Kidney (tissue), 14 donors: ENCODE data around the gene THSD4. TPM values are rescaled to one million over a fixed set of nuclear protein-coding genes. Genes with fewer than 3 reads are reported as not detected.

Source experiments
- DNase-seq, 5 donors: peaks; one replicate each; pipeline ENCODE4 v3.0.0-alpha.2; 2013 to 2020
- FAIRE-seq: peaks from 2 replicates; lab custom pipeline; 2012; peaks lifted over from hg19 to GRCh38; lab: Jason Lieb, UNC
- H3K27ac ChIP-seq, 2 donors: one replicate each; pipeline ENCODE4 v1.7.0; 2013; ENCODE audit warnings: low read depth in 2 of 2, low read length in 2 of 2, inconsistent platforms in 1 of 2
- H3K27me3 ChIP-seq: one replicate; pipeline ENCODE4 v1.7.1; 2013; ENCODE audit warnings: low read length, inconsistent platforms; ENCODE audit not compliant: control insufficient read depth, insufficient read depth
- H3K36me3 ChIP-seq, 3 donors: one replicate each; pipeline versions ENCODE4 v1.7.0 to v1.7.1; 2013; ENCODE audit warnings: low read length in 3 of 3, control low read depth in 1 of 3, inconsistent platforms in 1 of 3; ENCODE audit not compliant: insufficient read depth in 3 of 3, control insufficient read depth in 2 of 3
- H3K4me1 ChIP-seq, 3 donors: one replicate each; pipeline versions ENCODE4 v1.7.0 to v1.7.1; 2013; ENCODE audit warnings: low read length in 3 of 3, inconsistent platforms in 1 of 3, low read depth in 1 of 3; ENCODE audit not compliant: control insufficient read depth in 2 of 3, insufficient read depth in 2 of 3
- H3K4me3 ChIP-seq, 3 donors: one replicate each; pipeline versions ENCODE4 v1.7.0 to v1.8.1; 2013; ENCODE audit warnings: low read length in 3 of 3, control low read depth in 1 of 3, inconsistent platforms in 1 of 3
- H3K9ac ChIP-seq, 3 donors: one replicate each; pipeline versions ENCODE4 v1.7.0 to v1.7.1; 2013; ENCODE audit warnings: low read length in 3 of 3, control low read depth in 1 of 3, inconsistent platforms in 1 of 3
- H3K9me3 ChIP-seq, 3 donors: one replicate each; pipeline versions ENCODE4 v1.7.0 to v1.7.1; 2013; ENCODE audit warnings: low read length in 3 of 3, control low read depth in 1 of 3, inconsistent platforms in 1 of 3; ENCODE audit not compliant: control insufficient read depth in 2 of 3, insufficient read depth in 1 of 3
- CTCF ChIP-seq: IDR thresholded peaks from 3 replicates; pipeline ENCODE4 v1.5.1; 2012; ENCODE audit warnings: mild to moderate bottlenecking, moderate library complexity, borderline replicate concordance; ENCODE audit not compliant: insufficient read depth; ENCODE audit errors: extremely low read depth
- intact Hi-C: fragments of 100-400 bp; cut with DNase I; formaldehyde crosslinking; loops from one replicate; pipeline ENCODE4 v1.11.1; 2022
- polyA plus RNA-seq: library from polyadenylated mRNA; stranded (reverse); fragments of 350-450 nt; fragmentation: Illumina TruSeq; extraction: RNeasy Lipid Tissue Mini Kit (QIAGEN cat#74804); gene quantifications from one replicate; pipeline ENCODE4 v1.2.3, GENCODE V29; 2014; ENCODE audit warnings: low read depth, low replicate concordance; ENCODE audit not compliant: insufficient read depth
- total RNA-seq: library from RNA; stranded (reverse); fragmentation: NEBNext Ultra II Directional; extraction: Animal tissue kit (Norgen Biotek cat#: 25700); gene quantifications from one replicate; pipeline ENCODE4 v1.2.1, GENCODE V29; 2021
- donor health status: control.
- donor health status: control.
- donor health status: control.
- donor health status: control.
- donor health status: control.
- donor health status: DM: yes; HTN: yes; CAD: no.
- donor health status: Normal renal cell carcinoma (clear cell type).

The THSD4 gene
- total and polyA plus RNA-seq, 2 donors from 2014 or later: 9.4 to 36.3 TPM

- no peak overlapping the region for H3K4me3 ChIP-seq
- FAIRE-seq (no peak), DNase-seq (peak in 2 of 5 donors; percentile 42 to 47)
- H3K27ac ChIP-seq: peak overlapping the region; percentile 7 to 18
- no peak for TF ChIP-seq CTCF
- no peaks in the 10 kb centered on the region for H3K36me3 ChIP-seq
- intact Hi-C loops: no loop called here
- no peak overlapping the region for H3K9ac ChIP-seq
- H3K4me1 ChIP-seq: peaks cover 0 to 13% (median 0%) of the 10 kb centered on the region in 3 donors
- H3K27me3 ChIP-seq: no peaks in the 10 kb centered on the region
- no peaks in the 10 kb centered on the region for H3K9me3 ChIP-seq
These were observed 35.8 kb upstream of the THSD4 start for GRCh38 chr15:71079208-71080044.

- DNase-seq: no peak
- intact Hi-C loops: no loop called here
- Histone ChIP-seq H3K4me3 (no peak overlapping the region), H3K27ac (peak overlapping the region; percentile 18 to 41), H3K27me3 (no peaks in the 10 kb centered on the region), H3K4me1 (peaks cover 0 to 13% (median 0%) of the 10 kb centered on the region in 3 donors), H3K9me3 (no peaks in the 10 kb centered on the region), H3K36me3 (no peaks in the 10 kb centered on the region), H3K9ac (no peak overlapping the region)
- no peak for FAIRE-seq
- no peak for TF ChIP-seq CTCF
These were observed 35.1 kb upstream of the THSD4 start for GRCh38 chr15:71080166-71080565.

GRCh38 chr15:71080705-71081104, 34.6 kb upstream of the THSD4 start:
- TF ChIP-seq CTCF: no peak
- H3K9me3 ChIP-seq: no peaks in the 10 kb centered on the region
- FAIRE-seq (no peak), DNase-seq (no peak)
- H3K9ac ChIP-seq: no peak overlapping the region
- peaks cover 0 to 13% (median 0%) of the 10 kb centered on the region in 3 donors for H3K4me1 ChIP-seq
- no peaks in the 10 kb centered on the region for H3K36me3 ChIP-seq
- intact Hi-C loops: no loop called here
- no peaks in the 10 kb centered on the region for H3K27me3 ChIP-seq
- H3K27ac ChIP-seq: no peak overlapping the region
- H3K4me3 ChIP-seq: no peak overlapping the region
